Omental fat pad (tissue), 4 donors: ENCODE measurements around the gene SPIN1. TPM values are rescaled to one million over a fixed set of nuclear protein-coding genes. Genes with fewer than 3 reads are reported as not detected.

Source experiments
- ATAC-seq: fragments of 150-250 bp; one replicate; pipeline ENCODE4 v1.9.1; 2016; ENCODE audit warnings: mild to moderate bottlenecking, moderate library complexity; ENCODE audit not compliant: low FRiP score
- DNase-seq: peaks from one replicate; pipeline ENCODE4 v3.0.0-alpha.2; 2019; ENCODE audit warnings: low spot score
- CTCF ChIP-seq, 3 donors: fragments of 450-650 bp; IDR thresholded peaks; one replicate each; pipeline ENCODE4 v1.5.1; 2016 to 2017; ENCODE audit warnings: antibody characterized with exemption in 3 of 3, mild to moderate bottlenecking in 3 of 3, moderate library complexity in 2 of 3
- total RNA-seq, 4 donors: library from RNA; depleted of rRNA; stranded (reverse); fragments of >200 nt; gene quantifications; one replicate each; pipeline ENCODE4 v1.1.0, GENCODE V29; 2016

SPIN1 gene
- total RNA-seq, 4 donors from 2014 or later, result 44.8 to 66.4 (median 49.1) TPM

- no peak for TF ChIP-seq CTCF (IDR thresholded peaks at IDR 0.05)
- DNase-seq (no peak), ATAC-seq (no peak)
Measured at GRCh38 chr9:88503081-88503844, 115.0 kb downstream of the SPIN1 start.

- ATAC-seq, result no peak
- DNase-seq, result no peak
- TF ChIP-seq CTCF (IDR thresholded peaks at IDR 0.05), result no peak
Measured at GRCh38 chr9:88503845-88504764, 115.9 kb downstream of the SPIN1 start.

- no peak for TF ChIP-seq CTCF (IDR thresholded peaks at IDR 0.05)
- no peak for ATAC-seq
- DNase-seq, result no peak
Measured at GRCh38 chr9:88508326-88508725, 120.1 kb downstream of the SPIN1 start.

GRCh38 chr9:88511906-88512305 is 123.7 kb downstream of the SPIN1 start:
- ATAC-seq, result no peak
- TF ChIP-seq CTCF (IDR thresholded peaks at IDR 0.05), result no peak
- no peak for DNase-seq

GRCh38 chr9:88514247-88514646 is 126.0 kb downstream of the SPIN1 start:
- ATAC-seq, result no peak
- no peak for TF ChIP-seq CTCF (IDR thresholded peaks at IDR 0.05)
- no peak for DNase-seq

- ATAC-seq (no peak), DNase-seq (no peak)
- TF ChIP-seq CTCF (IDR thresholded peaks at IDR 0.05), result no peak
Measured at GRCh38 chr9:88521308-88521707, 133.1 kb downstream of the SPIN1 start.
